ENCODE measurements around the gene CERS2.
A peak's percentile ranks its signal among the peaks of the same experiment; 100 is the strongest.

Gene CERS2

GRCh38 chr1:151002051-151002450 is 27.4 kb upstream of the CERS2 start:
- Mint-ChIP-seq H3K27ac (no peak overlapping the region), H3K4me1 (peaks cover 36% of the 10 kb centered on the region), H3K4me3 (no peak overlapping the region), H3K9me3 (no peaks in the 10 kb centered on the region), H3K36me3 (no peaks in the 10 kb centered on the region)
- DNase-seq (ENCODE audit: low spot score in 2 of 2) (no peak), ATAC-seq (no peak)

- ATAC-seq (no peak), DNase-seq (ENCODE audit: low spot score in 2 of 2) (no peak)
- no peak overlapping the region for H3K4me3 Mint-ChIP-seq
- H3K36me3 Mint-ChIP-seq, result no peaks in the 10 kb centered on the region
- peaks cover 32% of the 10 kb centered on the region for H3K4me1 Mint-ChIP-seq
- H3K9me3 Mint-ChIP-seq, result no peaks in the 10 kb centered on the region
- H3K27ac Mint-ChIP-seq, result no peak overlapping the region
Measured at GRCh38 chr1:151001602-151002001, 27.0 kb upstream of the CERS2 start.

DNA sequence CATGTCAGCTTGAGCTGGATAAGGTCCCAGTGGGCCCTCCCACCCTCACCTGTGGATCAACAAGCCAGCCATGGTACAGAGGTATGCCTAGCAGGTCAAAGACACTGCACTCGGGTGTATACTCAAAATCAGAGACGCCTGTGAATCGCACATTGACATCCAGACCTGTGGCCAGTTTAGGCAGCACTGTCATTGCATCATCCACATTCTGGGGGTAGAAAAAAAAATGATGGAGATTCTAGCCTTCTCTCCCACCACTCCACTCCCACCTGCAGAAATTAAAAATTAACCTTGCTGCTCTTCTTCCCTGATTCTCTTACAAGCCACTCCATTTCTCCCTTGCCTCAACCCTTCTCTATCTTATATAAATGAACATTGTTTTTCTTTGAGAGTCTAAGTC is 25.8 kb upstream of the CERS2 start:
- H3K4me1 Mint-ChIP-seq, result peaks cover 27% of the 10 kb centered on the region
- H3K27ac Mint-ChIP-seq, result no peak overlapping the region
- ATAC-seq, result no peak
- H3K36me3 Mint-ChIP-seq, result no peaks in the 10 kb centered on the region
- no peaks in the 10 kb centered on the region for H3K9me3 Mint-ChIP-seq
- DNase-seq (ENCODE audit: low spot score in 2 of 2), result no peak
- no peak overlapping the region for H3K4me3 Mint-ChIP-seq

DNA sequence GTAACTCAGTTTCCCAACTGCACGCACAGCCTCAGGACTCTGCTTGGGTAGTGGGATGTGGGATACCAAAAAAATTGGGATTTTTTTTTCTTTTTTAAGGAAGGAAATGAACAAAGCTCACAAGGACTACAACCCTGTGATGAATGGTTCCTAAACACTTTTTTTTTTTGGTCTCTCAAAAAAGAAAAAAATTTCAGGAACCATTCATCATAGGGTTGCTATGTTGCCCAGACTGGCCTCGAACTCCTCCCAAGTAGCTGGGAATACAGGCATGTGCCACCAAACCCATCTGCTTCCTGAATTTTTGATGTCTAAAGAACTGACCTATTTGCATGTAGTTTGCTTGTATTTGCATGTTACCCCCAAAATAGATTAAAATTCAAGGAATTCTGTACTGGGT is 25.3 kb upstream of the CERS2 start:
- Mint-ChIP-seq H3K4me1 (peaks cover 24% of the 10 kb centered on the region), H3K9me3 (no peaks in the 10 kb centered on the region), H3K4me3 (no peak overlapping the region), H3K36me3 (no peaks in the 10 kb centered on the region), H3K27ac (no peak overlapping the region)
- DNase-seq (ENCODE audit: low spot score in 2 of 2) (no peak), ATAC-seq (no peak)

GRCh38 chr1:150999051-150999674 is 24.5 kb upstream of the CERS2 start:
- ATAC-seq (peak; percentile 86), DNase-seq (ENCODE audit: low spot score in 2 of 2) (no peak)
- Mint-ChIP-seq H3K4me3 (no peak overlapping the region), H3K36me3 (no peaks in the 10 kb centered on the region), H3K27ac (peak overlapping the region; percentile 43), H3K4me1 (peaks cover 24% of the 10 kb centered on the region), H3K9me3 (no peaks in the 10 kb centered on the region)

- H3K27ac Mint-ChIP-seq, result no peak overlapping the region
- ATAC-seq, result no peak
- peaks cover 21% of the 10 kb centered on the region for H3K4me1 Mint-ChIP-seq
- no peak overlapping the region for H3K4me3 Mint-ChIP-seq
- H3K36me3 Mint-ChIP-seq, result no peaks in the 10 kb centered on the region
- DNase-seq (ENCODE audit: low spot score in 2 of 2), result no peak
- H3K9me3 Mint-ChIP-seq, result no peaks in the 10 kb centered on the region
Measured at GRCh38 chr1:150997949-150998348, 23.3 kb upstream of the CERS2 start.

GRCh38 chr1:150997126-150997872 is 22.7 kb upstream of the CERS2 start:
- Mint-ChIP-seq H3K9me3 (no peaks in the 10 kb centered on the region), H3K4me1 (peaks cover 14% of the 10 kb centered on the region), H3K27ac (peak overlapping the region; percentile 26), H3K36me3 (no peaks in the 10 kb centered on the region), H3K4me3 (no peak overlapping the region)
- ATAC-seq (no peak), DNase-seq (ENCODE audit: low spot score in 2 of 2) (no peak)

DNA sequence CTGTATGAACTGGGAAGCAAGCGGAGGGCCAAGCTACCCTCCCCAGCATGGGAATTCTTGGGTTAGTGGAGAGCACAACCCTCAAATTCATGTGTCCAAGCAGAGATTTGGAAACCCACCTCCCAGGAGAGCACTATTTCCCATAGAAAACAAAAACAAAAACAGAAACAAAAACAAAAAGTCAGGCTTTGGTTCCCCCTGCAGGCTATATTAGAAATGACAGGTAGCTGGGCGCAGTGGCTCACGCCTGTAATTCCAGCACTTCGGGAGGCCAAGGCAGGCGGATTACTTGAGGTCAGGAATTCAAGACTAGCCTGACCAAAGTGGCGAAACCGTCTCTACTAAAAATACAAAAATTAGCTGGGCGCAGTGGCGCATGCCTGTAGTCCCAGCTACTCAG is 21.3 kb upstream of the CERS2 start:
- H3K9me3 Mint-ChIP-seq, result no peaks in the 10 kb centered on the region
- no peak overlapping the region for H3K4me3 Mint-ChIP-seq
- H3K4me1 Mint-ChIP-seq, result peaks cover 7% of the 10 kb centered on the region
- H3K27ac Mint-ChIP-seq, result no peak overlapping the region
- DNase-seq (ENCODE audit: low spot score in 2 of 2), result no peak
- ATAC-seq, result no peak
- no peaks in the 10 kb centered on the region for H3K36me3 Mint-ChIP-seq

DNA sequence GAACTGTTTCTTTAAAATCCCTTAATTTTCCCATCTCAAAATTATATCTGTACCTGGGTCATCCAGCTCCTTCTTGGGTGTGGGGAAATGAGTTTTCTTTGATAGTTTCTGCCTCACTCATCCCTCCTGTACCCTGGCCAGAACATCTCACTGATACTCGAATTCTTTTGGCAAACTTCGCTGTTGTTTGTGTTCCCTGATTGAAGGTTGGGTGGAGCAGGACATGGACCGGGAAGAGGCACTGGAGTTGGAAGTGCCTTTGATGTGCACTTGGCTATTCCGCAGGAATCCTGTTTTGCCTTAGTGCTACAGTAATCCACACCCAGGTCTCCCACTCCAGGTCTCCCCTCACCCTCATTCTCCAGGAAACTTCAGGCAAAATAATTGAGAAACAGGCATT is 20.8 kb upstream of the CERS2 start:
- DNase-seq (ENCODE audit: low spot score in 2 of 2) (no peak), ATAC-seq (no peak)
- Mint-ChIP-seq H3K36me3 (no peaks in the 10 kb centered on the region), H3K4me1 (peaks cover 7% of the 10 kb centered on the region), H3K27ac (no peak overlapping the region), H3K9me3 (no peaks in the 10 kb centered on the region), H3K4me3 (no peak overlapping the region)

DNA sequence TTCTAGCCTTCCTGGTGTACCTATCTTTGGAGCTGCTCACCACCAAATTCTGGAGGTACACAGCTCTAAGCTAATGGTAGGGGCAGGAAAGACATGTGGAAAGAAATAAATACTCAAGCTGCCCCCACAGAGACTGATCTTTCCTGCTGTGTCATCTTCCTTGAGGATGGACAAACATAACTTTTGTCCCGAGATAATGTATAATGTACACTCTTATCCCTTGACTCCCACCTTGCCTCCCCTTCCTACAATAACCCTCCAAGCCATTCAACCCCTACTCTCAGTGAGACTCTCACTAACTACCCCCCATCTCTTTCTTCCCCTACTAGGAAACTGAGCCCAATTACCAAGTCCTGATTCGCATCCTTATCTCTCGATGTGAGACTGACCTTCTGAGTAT is 19.6 kb upstream of the CERS2 start:
- DNase-seq (ENCODE audit: low spot score in 2 of 2), result no peak
- no peak for ATAC-seq
- Mint-ChIP-seq H3K9me3 (no peaks in the 10 kb centered on the region), H3K27ac (peak overlapping the region; percentile 16), H3K4me1 (peaks cover 7% of the 10 kb centered on the region), H3K36me3 (no peaks in the 10 kb centered on the region), H3K4me3 (no peak overlapping the region)

- DNase-seq (ENCODE audit: low spot score in 2 of 2) (no peak), ATAC-seq (no peak)
- Mint-ChIP-seq H3K27ac (no peak overlapping the region), H3K36me3 (no peaks in the 10 kb centered on the region), H3K4me3 (no peak overlapping the region), H3K4me1 (peaks cover 7% of the 10 kb centered on the region), H3K9me3 (no peaks in the 10 kb centered on the region)
Measured at GRCh38 chr1:150992626-150993025, 18.0 kb upstream of the CERS2 start.

DNA sequence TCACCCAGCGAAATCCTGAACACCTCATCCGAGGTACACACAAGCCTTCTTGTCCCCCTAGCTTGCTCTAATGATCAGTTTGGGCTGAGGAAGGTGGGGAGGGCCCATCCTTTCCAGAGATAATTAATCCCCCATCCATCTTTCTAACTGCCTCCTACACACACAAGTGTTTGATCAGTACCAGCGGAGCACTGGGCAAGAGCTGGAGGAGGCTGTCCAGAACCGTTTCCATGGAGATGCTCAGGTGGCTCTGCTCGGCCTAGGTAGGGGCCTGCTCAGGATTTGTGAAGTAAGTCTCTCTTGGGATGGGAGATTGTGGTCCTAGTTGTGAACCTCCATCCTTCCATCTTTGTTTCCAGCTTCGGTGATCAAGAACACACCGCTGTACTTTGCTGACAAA is 13.3 kb upstream of the CERS2 start:
- no peaks in the 10 kb centered on the region for H3K9me3 Mint-ChIP-seq

GRCh38 chr1:150985179-150985825 is 10.7 kb upstream of the CERS2 start:
- ATAC-seq (no peak), DNase-seq (ENCODE audit: low spot score in 2 of 2) (no peak)
- H3K4me3 Mint-ChIP-seq, result no peak overlapping the region
- H3K27ac Mint-ChIP-seq, result no peak overlapping the region
- no peaks in the 10 kb centered on the region for H3K4me1 Mint-ChIP-seq
- peaks cover 6% of the 10 kb centered on the region for H3K36me3 Mint-ChIP-seq
- H3K9me3 Mint-ChIP-seq, result no peaks in the 10 kb centered on the region

More for the DNA sequence above, 13.3 kb upstream of the CERS2 start:
- DNase-seq (ENCODE audit: low spot score in 2 of 2) (no peak), ATAC-seq (no peak)
- Mint-ChIP-seq H3K27ac (peak overlapping the region; percentile 68), H3K4me3 (no peak overlapping the region), H3K4me1 (no peaks in the 10 kb centered on the region), H3K36me3 (no peaks in the 10 kb centered on the region)

DNA sequence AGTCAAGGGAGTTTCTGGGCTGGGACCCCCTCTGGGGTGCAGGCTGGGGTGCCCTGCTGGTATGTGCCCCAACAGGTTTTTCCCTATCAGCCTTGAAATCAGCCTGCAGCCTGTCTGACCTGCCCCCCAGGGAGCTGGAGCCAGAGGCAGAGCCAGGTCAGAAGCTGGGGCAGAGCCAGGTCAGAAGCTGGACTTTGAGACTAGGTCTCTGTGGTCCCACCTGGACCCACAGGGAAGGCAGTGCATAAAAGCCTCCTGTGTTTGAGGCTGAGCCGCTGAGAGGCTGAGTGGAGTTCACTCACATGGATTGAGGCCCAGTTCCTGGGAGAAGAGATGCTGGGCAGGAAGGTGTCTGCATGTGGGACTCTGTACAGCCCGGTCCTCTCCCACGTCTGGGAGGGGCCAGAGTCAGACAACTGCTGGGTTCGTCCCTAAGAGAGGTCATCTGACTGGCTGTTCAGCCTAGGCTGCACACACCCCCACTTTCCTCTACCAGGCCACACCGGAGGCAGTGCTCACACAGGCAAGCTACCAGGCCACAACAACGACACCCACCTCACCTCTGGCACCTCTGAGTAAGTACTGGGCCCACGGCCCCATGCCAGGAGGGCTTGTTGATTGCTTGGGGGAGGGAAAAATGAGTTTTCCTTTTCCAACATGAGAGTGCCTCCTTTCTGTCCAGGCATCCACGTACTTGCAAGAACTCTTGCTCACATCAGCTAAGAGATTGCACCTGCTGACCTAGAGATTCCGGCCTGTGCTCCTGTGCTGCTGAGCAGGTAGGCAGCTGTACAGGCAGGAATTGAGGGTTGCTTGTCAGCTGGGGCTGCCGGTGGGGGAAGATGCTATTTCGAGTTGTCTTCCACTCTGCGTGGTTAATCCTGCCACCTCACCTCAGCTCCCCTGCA is 7.4 kb upstream of the CERS2 start, which contains the start of gene ANXA9:
Gene ANXA9 (plus strand): TSS at position 488 of the 908 bp plus-strand sequence. CDS start 814 bp downstream, outside the sequence.
- no peak for DNase-seq (ENCODE audit: low spot score in 2 of 2)

GRCh38 chr1:150981177-150981804 is 6.7 kb upstream of the CERS2 start:
- no peak overlapping the region for H3K27ac Mint-ChIP-seq
- no peak for ATAC-seq
- H3K4me3 Mint-ChIP-seq, result no peak overlapping the region

More for the DNA sequence above, 7.4 kb upstream of the CERS2 start, which contains the start of gene ANXA9:
- H3K27ac Mint-ChIP-seq, result no peak within 1 kb of the TSS
- peak; percentile 73 for ATAC-seq
- peaks cover 8% of the 10 kb centered on the region for H3K4me1 Mint-ChIP-seq
- H3K4me3 Mint-ChIP-seq, result no peak within 1 kb of the TSS
- H3K9me3 Mint-ChIP-seq, result no peaks in the 10 kb centered on the region
- H3K36me3 Mint-ChIP-seq, result peaks cover 6% of the 10 kb centered on the region

More at GRCh38 chr1:150981177-150981804, 6.7 kb upstream of the CERS2 start:
- DNase-seq (ENCODE audit: low spot score in 2 of 2), result no peak
- Mint-ChIP-seq H3K9me3 (no peaks in the 10 kb centered on the region), H3K4me1 (peaks cover 16% of the 10 kb centered on the region), H3K36me3 (peaks cover 6% of the 10 kb centered on the region)

All from stimulated activated effector memory CD8-positive, alpha-beta T cell treated with anti-CD3 and anti-CD28 coated beads, Interleukin-12 subunit alpha, Interleukin-12 subunit beta, amount 100 ng/mL, for 72 hours (primary cell).